Measurements from ENCODE around the gene CENPB. TPM values are rescaled to one million over a fixed set of nuclear protein-coding genes. Genes with fewer than 3 reads are reported as not detected.

CENPB gene
- polyA plus RNA-seq, 1 donor (not counting 4 experiments of a cell fraction or from before 2014, with no cell fraction given), result 18.1 TPM

DNA sequence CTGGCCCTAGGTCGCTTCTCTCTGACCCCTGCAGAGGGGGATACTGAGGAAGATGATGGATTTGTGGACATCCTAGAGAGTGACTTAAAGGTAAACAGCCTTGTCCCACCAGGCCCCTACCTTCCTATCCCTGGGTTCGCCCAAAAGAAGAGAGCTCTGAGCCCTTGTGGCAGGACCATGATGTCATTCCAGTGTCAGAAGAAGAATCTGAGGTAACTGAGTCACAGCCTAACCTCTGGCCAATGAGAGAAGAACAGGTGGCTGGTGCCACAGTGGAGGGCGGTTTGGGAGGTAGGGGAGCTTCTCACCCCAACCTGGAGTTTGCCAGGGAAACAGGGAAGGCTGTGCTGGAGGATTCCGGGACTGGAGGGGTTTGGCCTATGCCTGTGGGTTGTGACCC is 14.8 kb upstream of the CENPB start:
- peaks cover 82% of the 10 kb centered on the region for H3K4me1 ChIP-seq (ENCODE audit: control insufficient read depth, extremely low read depth, insufficient read depth, low read length)
- no peak overlapping the region for H2AFZ ChIP-seq (ENCODE audit: control insufficient read depth, low read length)
- dilution Hi-C loops (cut with MboI; ENCODE audit: extremely low pct_ligation_motif_present, low sequenced_read_pairs), result no loop called here
- FAIRE-seq, result no peak
- no peaks in the 10 kb centered on the region for H3K27me3 ChIP-seq (ENCODE audit: control insufficient read depth, extremely low read depth, insufficient read depth, low read length)
- no peaks in the 10 kb centered on the region for H4K20me1 ChIP-seq (ENCODE audit: control insufficient read depth, extremely low read depth, insufficient read depth, low read length)
- no peaks in the 10 kb centered on the region for H3K9me3 ChIP-seq (ENCODE audit: control insufficient read depth, low read depth, low read length)
- no peaks in the 10 kb centered on the region for H3K9me1 ChIP-seq (ENCODE audit: control insufficient read depth, extremely low read depth, insufficient read depth, low read length)
- no peak overlapping the region for H3K27ac ChIP-seq (ENCODE audit: control insufficient read depth, insufficient read depth, low read length)
- H3K4me2 ChIP-seq (ENCODE audit: control insufficient read depth, extremely low read depth, insufficient read depth, low read depth, low read length), result no peak overlapping the region
- peaks cover 33 to 74% of the 10 kb centered on the region in 2 experiments for H3K36me3 ChIP-seq (ENCODE audit: control insufficient read depth in 2 of 2, extremely low read depth in 1 of 2, insufficient read depth in 2 of 2, low read length in 2 of 2)
- no peak for DNase-seq (ENCODE audit: low read depth, low spot score)
- no peak for TF ChIP-seq CTCF (optimal IDR thresholded peaks at IDR 0.05 in 1 of 3, IDR thresholded peaks at IDR 0.05 in 1 of 3, conservative IDR thresholded peaks at IDR 0.05 in 1 of 3; ENCODE audit: extremely low read depth in 1 of 3, insufficient read depth in 2 of 3, low read length in 3 of 3)
- no peak for TF ChIP-seq EZH2 (IDR thresholded peaks at IDR 0.05; ENCODE audit: low read length)
- H3K9ac ChIP-seq (ENCODE audit: control insufficient read depth, extremely low read depth, insufficient read depth, low read length), result no peak overlapping the region
- H3K4me3 ChIP-seq (ENCODE audit: control insufficient read depth in 2 of 3, extremely low read depth in 1 of 3, insufficient read depth in 2 of 3, low read depth in 1 of 3, low read length in 3 of 3), result no peak overlapping the region
- H3K79me2 ChIP-seq (ENCODE audit: control insufficient read depth, insufficient read depth, low read length), result peaks cover 32% of the 10 kb centered on the region

GRCh38 chr20:3800878-3801260 is 14.3 kb upstream of the CENPB start:
- H2AFZ ChIP-seq (ENCODE audit: control insufficient read depth, low read length), result no peak overlapping the region
- TF ChIP-seq EZH2 (IDR thresholded peaks at IDR 0.05; ENCODE audit: low read length) (no peak), CTCF (optimal IDR thresholded peaks at IDR 0.05 in 1 of 3, IDR thresholded peaks at IDR 0.05 in 1 of 3, conservative IDR thresholded peaks at IDR 0.05 in 1 of 3; ENCODE audit: extremely low read depth in 1 of 3, insufficient read depth in 2 of 3, low read length in 3 of 3) (no peak)
- H3K4me1 ChIP-seq (ENCODE audit: control insufficient read depth, extremely low read depth, insufficient read depth, low read length), result peaks cover 77% of the 10 kb centered on the region
- H3K9ac ChIP-seq (ENCODE audit: control insufficient read depth, extremely low read depth, insufficient read depth, low read length), result no peak overlapping the region
- dilution Hi-C loops (cut with MboI; ENCODE audit: extremely low pct_ligation_motif_present, low sequenced_read_pairs), result no loop called here
- no peak overlapping the region for H3K27ac ChIP-seq (ENCODE audit: control insufficient read depth, insufficient read depth, low read length)
- peaks cover 32% of the 10 kb centered on the region for H3K79me2 ChIP-seq (ENCODE audit: control insufficient read depth, insufficient read depth, low read length)
- no peaks in the 10 kb centered on the region for H4K20me1 ChIP-seq (ENCODE audit: control insufficient read depth, extremely low read depth, insufficient read depth, low read length)
- H3K27me3 ChIP-seq (ENCODE audit: control insufficient read depth, extremely low read depth, insufficient read depth, low read length), result no peaks in the 10 kb centered on the region
- no peak overlapping the region for H3K4me3 ChIP-seq (ENCODE audit: control insufficient read depth in 2 of 3, extremely low read depth in 1 of 3, insufficient read depth in 2 of 3, low read depth in 1 of 3, low read length in 3 of 3)
- no peak overlapping the region for H3K4me2 ChIP-seq (ENCODE audit: control insufficient read depth, extremely low read depth, insufficient read depth, low read depth, low read length)
- FAIRE-seq (no peak), DNase-seq (ENCODE audit: low read depth, low spot score) (no peak)
- peaks cover 33 to 70% of the 10 kb centered on the region in 2 experiments for H3K36me3 ChIP-seq (ENCODE audit: control insufficient read depth in 2 of 2, extremely low read depth in 1 of 2, insufficient read depth in 2 of 2, low read length in 2 of 2)
- no peaks in the 10 kb centered on the region for H3K9me3 ChIP-seq (ENCODE audit: control insufficient read depth, low read depth, low read length)
- H3K9me1 ChIP-seq (ENCODE audit: control insufficient read depth, extremely low read depth, insufficient read depth, low read length), result no peaks in the 10 kb centered on the region

Measured in keratinocyte (primary cell).